NCI-H1436 treated with DMSO at 0.1 percent for 48 hours (cell line): ENCODE results near the gene PCSK5.
"Not testable (repeated sequence)": the region's sequence is repeated elsewhere in the genome, so short reads cannot be mapped to it uniquely, and the experiment has no call there.

Experiments used
- DNase-seq: peaks from one replicate; lab custom pipeline; 2025; lab: John Stamatoyannopoulos, UW

PCSK5 gene

DNA sequence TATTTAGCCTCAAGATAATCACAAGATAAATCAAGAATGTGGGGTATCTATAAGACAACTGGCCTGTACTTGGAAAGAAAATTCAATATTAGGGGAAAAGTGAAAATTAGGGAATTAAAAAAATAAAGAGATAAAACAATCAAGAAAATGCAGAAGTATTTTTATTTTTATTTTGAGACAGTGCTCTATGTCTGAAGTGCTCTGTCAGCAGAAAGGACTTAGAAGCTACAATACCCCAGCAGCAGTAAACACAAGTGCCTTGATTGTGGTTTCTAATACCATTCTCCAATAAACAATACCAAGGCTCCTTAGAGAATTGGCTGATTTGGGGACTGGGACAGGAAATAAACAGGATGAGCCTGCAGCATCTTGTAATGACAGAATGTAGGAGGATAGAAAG is 358.8 kb downstream of the PCSK5 start:
- no peak for DNase-seq

DNA sequence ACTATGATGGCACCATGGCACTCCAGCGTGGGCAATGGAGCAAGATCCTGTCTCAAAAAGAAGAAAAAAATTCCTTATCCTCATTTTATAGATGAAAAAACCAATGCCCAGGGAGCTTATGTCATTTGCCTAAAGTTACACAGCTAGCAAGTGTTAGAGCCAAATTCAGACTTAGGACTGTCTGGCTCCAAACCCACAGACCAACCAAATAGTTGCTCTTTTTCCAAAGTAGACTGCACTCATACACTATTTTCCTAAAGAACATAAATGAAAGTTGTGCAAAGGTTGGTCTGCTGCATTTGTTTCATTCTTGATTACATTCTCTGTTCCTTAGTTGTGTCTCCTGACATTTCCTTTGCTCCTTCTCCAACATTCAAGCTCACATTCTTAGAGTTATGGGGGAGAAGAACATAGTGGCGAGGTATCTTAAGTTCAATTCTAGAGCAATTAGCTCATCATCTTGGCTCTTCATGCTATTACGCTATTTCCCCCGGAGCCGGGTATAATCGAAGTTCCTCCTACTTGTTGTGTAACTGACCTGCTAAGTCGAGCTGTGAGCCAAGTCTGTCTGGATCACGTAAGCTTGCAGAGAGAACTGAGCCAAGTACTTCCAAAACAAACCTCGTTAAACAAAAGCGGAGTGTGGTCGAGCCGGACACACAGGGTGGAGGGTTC is 365.4 kb downstream of the PCSK5 start:
- no peak for DNase-seq

- no peak for DNase-seq
These were observed 366.8 kb downstream of the PCSK5 start for GRCh38 chr9:76257311-76257710.

DNA sequence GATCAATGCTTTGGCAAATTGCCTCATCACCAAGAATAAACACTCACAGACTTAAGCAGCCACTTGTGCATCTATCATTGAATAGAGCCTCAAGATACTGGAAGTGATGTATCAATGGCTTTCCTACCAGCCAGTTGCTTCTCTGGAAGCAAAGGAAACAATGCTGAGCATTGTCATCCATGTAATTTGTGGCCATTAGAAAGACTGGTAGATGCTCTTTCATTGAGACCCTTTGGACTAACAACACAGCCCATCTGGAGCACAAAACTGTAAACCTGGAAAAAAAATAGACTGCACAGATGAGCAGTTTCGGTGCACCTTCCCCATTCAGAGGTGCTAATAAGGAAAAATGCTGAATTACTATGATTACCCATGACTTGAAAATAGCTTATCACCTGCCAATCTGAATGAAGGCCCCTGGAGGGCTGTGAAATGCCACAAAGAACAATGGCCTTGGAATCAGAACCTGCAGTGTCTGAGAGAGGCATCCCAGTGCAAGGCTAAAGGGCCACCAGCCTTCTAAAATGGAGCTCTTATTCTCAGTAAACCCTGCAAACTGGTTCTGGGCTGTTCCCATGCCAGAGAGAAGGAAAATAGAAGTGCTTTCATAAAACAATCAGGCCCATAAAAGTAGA is 376.3 kb downstream of the PCSK5 start:
- DNase-seq = no peak

- DNase-seq = no peak
These were observed 376.8 kb downstream of the PCSK5 start for GRCh38 chr9:76267284-76267652.

- no peak for DNase-seq
These were observed 379.3 kb downstream of the PCSK5 start for GRCh38 chr9:76269789-76270188.

GRCh38 chr9:76271755-76272154 is 381.3 kb downstream of the PCSK5 start:
- no peak for DNase-seq

- no peak for DNase-seq
These were observed 398.6 kb downstream of the PCSK5 start for GRCh38 chr9:76289042-76289441.

GRCh38 chr9:76289703-76290102 is 399.2 kb downstream of the PCSK5 start:
- no peak for DNase-seq

DNA sequence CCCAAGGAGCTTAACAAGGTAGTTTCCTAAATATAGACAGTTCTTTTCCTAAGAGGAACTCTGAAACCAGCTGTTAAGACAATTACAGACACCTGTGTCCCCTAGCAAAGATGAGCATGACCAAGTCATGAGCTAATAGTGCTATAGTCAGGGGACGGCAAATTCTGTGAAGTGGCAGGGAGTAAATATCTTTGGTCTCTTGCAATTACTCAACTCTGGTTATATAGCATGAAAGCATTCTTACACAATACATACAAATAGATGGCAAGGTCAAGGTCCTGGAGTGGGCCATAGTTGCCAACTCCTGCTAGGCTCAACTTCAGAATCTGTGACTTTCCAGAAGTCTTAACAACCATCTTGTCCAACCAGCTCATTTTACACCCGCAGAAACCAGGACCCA is 400.1 kb downstream of the PCSK5 start:
- DNase-seq = no peak

DNA sequence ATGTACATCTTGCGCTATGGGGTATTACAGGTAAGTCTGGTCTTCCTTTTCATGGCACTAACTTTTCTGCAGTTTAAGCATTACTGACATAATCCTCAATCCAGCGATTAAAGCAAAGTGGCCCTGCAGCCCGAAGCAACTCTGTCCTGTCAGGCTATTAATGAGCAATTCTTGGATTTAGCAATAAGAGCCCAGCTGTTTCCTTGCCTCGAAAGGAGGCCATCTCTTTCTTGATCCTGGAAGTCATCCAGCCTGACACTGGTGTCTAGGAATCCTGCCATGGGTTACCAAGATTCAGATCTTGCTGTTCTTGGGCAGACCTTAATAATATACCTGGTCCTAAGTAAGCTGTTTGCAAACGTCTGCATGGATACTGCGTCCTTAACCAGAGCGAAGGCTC is 401.8 kb downstream of the PCSK5 start:
- DNase-seq = no peak

GRCh38 chr9:76292658-76293057 is 402.2 kb downstream of the PCSK5 start:
- DNase-seq = no peak

- no peak for DNase-seq
These were observed 403.8 kb downstream of the PCSK5 start for GRCh38 chr9:76294301-76294700.

DNA sequence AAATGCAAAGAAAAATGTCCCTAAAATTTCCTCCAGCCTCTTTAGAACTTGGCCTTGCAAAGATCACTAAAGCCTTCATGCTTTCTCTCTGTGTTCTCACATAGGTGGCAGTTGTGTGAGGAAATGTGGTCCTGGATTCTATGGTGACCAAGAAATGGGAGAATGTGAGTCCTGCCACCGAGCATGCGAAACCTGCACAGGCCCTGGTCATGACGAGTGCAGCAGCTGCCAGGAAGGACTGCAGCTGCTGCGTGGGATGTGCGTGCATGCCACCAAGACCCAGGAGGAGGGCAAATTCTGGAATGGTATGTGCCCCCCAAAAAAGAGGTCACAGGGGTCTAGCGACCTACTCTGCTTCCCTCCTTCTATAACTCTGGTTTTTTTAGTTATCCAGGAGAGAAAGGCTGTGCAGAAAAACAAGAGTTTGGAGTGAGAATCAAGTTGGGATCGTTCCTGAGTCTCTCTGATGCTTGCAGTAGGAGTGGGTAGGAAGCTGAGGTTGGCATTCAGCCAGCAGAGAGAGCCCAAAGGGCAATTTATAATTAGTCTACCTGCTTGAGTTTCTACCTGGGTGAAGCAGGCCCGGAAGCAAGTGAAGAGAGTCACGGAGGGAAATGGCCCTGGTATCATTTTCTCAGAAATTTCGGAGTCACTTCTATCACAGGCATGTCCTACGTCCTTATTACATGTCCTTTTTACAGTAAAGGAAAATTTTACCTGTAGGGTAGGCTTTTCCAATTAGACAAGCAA is 406.3 kb downstream of the PCSK5 start:
- no peak for DNase-seq

DNA sequence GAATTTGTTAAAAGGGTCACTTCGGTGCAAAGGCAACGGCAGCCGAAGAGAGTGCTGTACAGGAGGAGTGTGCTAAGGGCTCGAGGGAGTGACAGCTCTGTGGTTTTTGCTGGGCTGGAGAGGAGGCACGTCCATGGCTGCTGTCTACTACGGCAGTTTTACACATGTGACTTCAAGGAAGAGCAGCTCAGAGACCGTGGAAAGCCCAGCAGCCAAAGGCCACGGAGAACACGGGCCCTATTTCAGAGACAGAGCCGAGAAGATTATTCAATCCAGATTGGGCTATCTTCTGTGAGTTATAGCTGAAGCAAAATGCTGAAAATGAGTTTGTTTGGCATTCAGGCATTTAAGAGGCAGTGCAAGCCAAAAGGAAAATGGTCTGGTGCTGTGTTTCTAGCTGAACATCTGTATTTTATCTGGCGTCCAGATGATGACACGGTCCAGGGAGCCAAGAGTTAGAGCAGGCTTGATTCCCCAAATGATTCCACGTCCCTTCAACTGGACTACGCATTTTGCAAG is 407.3 kb downstream of the PCSK5 start:
- no peak for DNase-seq

- DNase-seq = no peak
These were observed 408.2 kb downstream of the PCSK5 start for GRCh38 chr9:76298521-76299144.

- DNase-seq = no peak
These were observed 412.1 kb downstream of the PCSK5 start for GRCh38 chr9:76302543-76302942.

DNA sequence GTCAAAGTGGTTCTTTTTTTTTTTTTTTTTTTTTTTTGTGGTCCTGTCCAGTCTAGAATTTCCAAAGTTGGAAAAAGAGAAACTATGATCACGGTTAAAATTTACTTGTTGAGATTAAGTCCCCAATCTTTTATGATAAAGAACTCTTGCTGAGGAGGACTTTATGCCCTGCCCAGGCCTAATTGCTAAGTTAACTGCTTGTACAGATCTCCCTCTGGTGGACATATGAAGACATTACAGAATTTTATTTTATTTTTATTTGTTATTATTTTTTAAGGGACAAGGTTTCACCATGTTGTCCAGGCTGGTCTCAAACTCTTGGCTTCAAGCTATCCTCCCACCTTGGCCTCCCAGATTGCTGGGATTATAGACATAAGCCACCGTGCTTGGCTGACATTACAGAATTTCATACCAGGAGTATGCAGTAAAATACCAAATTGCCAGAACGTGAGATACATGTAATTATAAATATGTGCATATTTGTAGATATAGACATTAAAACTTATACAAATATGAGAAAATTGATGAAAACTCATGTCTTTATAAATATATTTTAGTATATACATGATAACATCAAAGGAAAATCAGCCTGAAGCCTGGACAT is 412.6 kb downstream of the PCSK5 start:
- no peak for DNase-seq

DNA sequence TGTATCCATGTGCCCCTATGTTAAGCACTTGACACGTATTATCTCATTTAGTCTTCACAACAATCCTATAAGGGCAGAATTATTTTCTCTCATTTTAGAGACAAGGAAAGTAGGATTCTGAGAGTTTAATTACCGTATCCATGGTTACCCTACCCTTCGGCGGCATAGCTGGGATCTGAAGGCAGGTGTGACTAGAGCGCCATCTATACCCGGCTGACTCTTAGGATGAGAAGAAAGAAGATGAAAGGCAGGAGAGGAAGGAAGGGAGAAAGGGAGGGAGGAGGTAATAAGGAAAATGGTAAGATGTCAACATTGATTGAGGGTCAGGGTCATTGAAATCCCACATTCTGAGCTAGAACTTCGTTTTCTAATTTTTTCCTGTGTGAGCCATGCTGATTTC is 416.6 kb downstream of the PCSK5 start:
- DNase-seq = not testable (repeated sequence)

GRCh38 chr9:76310577-76310976 is 420.1 kb downstream of the PCSK5 start:
- DNase-seq = no peak

DNA sequence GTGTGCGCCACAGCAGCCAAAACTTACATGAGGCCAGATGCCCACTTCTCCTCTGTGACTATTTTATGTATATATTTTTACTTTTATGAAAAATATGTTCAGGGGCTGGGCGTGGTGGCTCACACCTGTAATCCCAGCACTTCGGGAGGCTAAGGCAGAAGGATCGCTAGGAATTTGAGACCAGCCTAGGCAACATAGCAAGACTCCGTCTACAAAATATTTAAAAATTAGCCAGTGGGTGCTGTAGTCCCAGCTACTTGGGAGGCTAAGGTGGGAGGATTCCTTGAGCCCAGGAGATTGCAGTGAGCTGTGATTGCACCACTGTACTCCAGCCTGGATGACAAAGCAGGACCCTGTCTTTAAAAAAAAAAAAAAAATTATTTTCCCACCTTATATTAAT is 420.5 kb downstream of the PCSK5 start:
- DNase-seq = no peak

- DNase-seq = no peak
These were observed 421.1 kb downstream of the PCSK5 start for GRCh38 chr9:76311537-76311936.
